Right atrium auricular region (tissue), 2 donors: ENCODE measurements around the gene RTP4. TPM values are rescaled to one million over a fixed set of nuclear protein-coding genes. Genes with fewer than 3 reads are reported as not detected.

Experiments
- DNase-seq: peaks from one replicate; pipeline ENCODE4 v3.0.0-alpha.2; 2019; ENCODE audit warnings: low spot score
- H3K27ac ChIP-seq, 2 donors: fragments of 200-600 bp; sonication (generic); 1 replicate in 1 of 2; 2 replicates in 1 of 2; pipeline ENCODE4 v1.5.1; 2016 to 2019
- H3K27me3 ChIP-seq, 2 donors: fragments of 200-600 bp; sonication (generic); one replicate each; pipeline versions ENCODE4 v1.5.1 to v1.6.0; 2017 to 2019
- H3K36me3 ChIP-seq: fragments of 200-600 bp; sonication (generic); one replicate; pipeline ENCODE4 v1.5.1; 2016
- H3K4me1 ChIP-seq, 2 donors: fragments of 200-600 bp; sonication (generic); one replicate each; pipeline versions ENCODE4 v1.5.1 to v1.6.0; 2017 to 2019
- H3K4me3 ChIP-seq, 2 donors: fragments of 200-600 bp; sonication (generic); 1 replicate in 1 of 2; 2 replicates in 1 of 2; pipeline ENCODE4 v1.5.1; 2017 to 2019; ENCODE audit warnings: mild to moderate bottlenecking in 1 of 2, moderate library complexity in 1 of 2
- H3K9me3 ChIP-seq, 2 donors: fragments of 200-600 bp; sonication (generic); one replicate each; pipeline ENCODE4 v1.5.1; 2019
- CTCF ChIP-seq, 2 donors: fragments of 200-600 bp; sonication (generic); IDR thresholded peaks; one replicate each; pipeline ENCODE4 v1.5.1; 2019; ENCODE audit warnings: antibody characterized with exemption in 2 of 2
- total RNA-seq, 2 donors: library from RNA; depleted of rRNA; stranded (reverse); fragments of >200 nt; gene quantifications; one replicate each; pipeline ENCODE4 v1.1.0, GENCODE V29; 2016

Gene RTP4
- total RNA-seq, 2 donors from 2014 or later = 0.59 to 1.0 TPM

- H3K9me3 ChIP-seq = no peaks in the 10 kb centered on the region
- H3K27ac ChIP-seq = no peak overlapping the region
- H3K36me3 ChIP-seq = no peaks in the 10 kb centered on the region
- H3K27me3 ChIP-seq = no peaks in the 10 kb centered on the region
- no peak for DNase-seq
- no peak overlapping the region for H3K4me3 ChIP-seq
- no peaks in the 10 kb centered on the region for H3K4me1 ChIP-seq
- TF ChIP-seq CTCF (IDR thresholded peaks at IDR 0.05) = no peak
Observed at GRCh38 chr3:187340578-187340977, 27.6 kb upstream of the RTP4 start.

- no peaks in the 10 kb centered on the region for H3K27me3 ChIP-seq
- TF ChIP-seq CTCF (IDR thresholded peaks at IDR 0.05) = no peak
- no peak overlapping the region for H3K4me3 ChIP-seq
- no peaks in the 10 kb centered on the region for H3K36me3 ChIP-seq
- no peak overlapping the region for H3K27ac ChIP-seq
- no peaks in the 10 kb centered on the region for H3K9me3 ChIP-seq
- no peaks in the 10 kb centered on the region for H3K4me1 ChIP-seq
- DNase-seq = no peak
Observed at GRCh38 chr3:187342255-187342654, 25.9 kb upstream of the RTP4 start.

- no peak overlapping the region for H3K4me3 ChIP-seq
Observed at GRCh38 chr3:187343670-187344069, 24.5 kb upstream of the RTP4 start.

GRCh38 chr3:187352581-187353575 is 15.3 kb upstream of the RTP4 start:
- Histone ChIP-seq H3K9me3 (no peaks in the 10 kb centered on the region), H3K27ac (no peak overlapping the region), H3K4me3 (no peak overlapping the region), H3K36me3 (no peaks in the 10 kb centered on the region), H3K27me3 (no peaks in the 10 kb centered on the region), H3K4me1 (no peaks in the 10 kb centered on the region)
- no peak for DNase-seq
- no peak for TF ChIP-seq CTCF (IDR thresholded peaks at IDR 0.05)

More at GRCh38 chr3:187343670-187344069, 24.5 kb upstream of the RTP4 start:
- H3K9me3 ChIP-seq = no peaks in the 10 kb centered on the region
- TF ChIP-seq CTCF (IDR thresholded peaks at IDR 0.05) = no peak
- no peak for DNase-seq
- H3K27ac ChIP-seq = no peak overlapping the region
- H3K27me3 ChIP-seq = no peaks in the 10 kb centered on the region
- H3K4me1 ChIP-seq = no peaks in the 10 kb centered on the region
- H3K36me3 ChIP-seq = no peaks in the 10 kb centered on the region

- no peak overlapping the region for H3K27ac ChIP-seq
- TF ChIP-seq CTCF (IDR thresholded peaks at IDR 0.05) = no peak
- H3K4me1 ChIP-seq = peaks cover 0 to 15% of the 10 kb centered on the region in 2 donors
- no peaks in the 10 kb centered on the region for H3K9me3 ChIP-seq
- H3K36me3 ChIP-seq = no peaks in the 10 kb centered on the region
- no peak for DNase-seq
- H3K27me3 ChIP-seq = no peaks in the 10 kb centered on the region
- H3K4me3 ChIP-seq = no peak overlapping the region
Observed at GRCh38 chr3:187358068-187358467, 10.1 kb upstream of the RTP4 start.
